OCI-LY7 (cell line): ENCODE data around the gene UNC5B. TPM values are rescaled to one million over a fixed set of nuclear protein-coding genes. Genes with fewer than 3 reads are reported as not detected.

Experiments used
- BruUV-seq: library from RNA; stranded (reverse); fragments of 400-500 nt; replicated peaks from 2 replicates; lab custom pipeline; 2021; lab: Mats Ljungman, UMichigan
- CTCF ChIA-PET: fragments of 300-600 bp; sonication (Branson Sonifier 250); formaldehyde crosslinking; loops from one replicate; lab custom pipeline; 2022; ENCODE audit warnings: antibody characterized with exemption; ENCODE audit not compliant: unreplicated experiment; lab: Charles Lee
- POLR2A ChIA-PET: fragments of 300-600 bp; sonication (Branson Sonifier 250); formaldehyde crosslinking; loops from one replicate; lab custom pipeline; 2022; ENCODE audit warnings: antibody characterized with exemption; lab: Charles Lee
- DNase-seq: peaks from one replicate; pipeline ENCODE4 v3.0.0-alpha.2; 2015; ENCODE audit warnings: low spot score
- H2AFZ ChIP-seq: fragments of 200-600 bp; sonication (generic), shearing (Covaris generic); 2 replicates; pipeline ENCODE4 v1.6.1; 2014; ENCODE audit warnings: mild to moderate bottlenecking, antibody characterized with exemption, low read length, moderate library complexity
- H3K27ac ChIP-seq: fragments of 200-600 bp; sonication (generic); 2 replicates; pipeline ENCODE4 v1.5.1; 2014; ENCODE audit warnings: mixed run types, low read depth, mild to moderate bottlenecking, moderate library complexity, low read length, inconsistent platforms; ENCODE audit not compliant: poor library complexity, severe bottlenecking
- H3K36me3 ChIP-seq: fragments of 200-600 bp; sonication (generic); 2 replicates; pipeline ENCODE4 v1.6.1; 2014; ENCODE audit warnings: mild to moderate bottlenecking, antibody characterized with exemption, low read length, moderate library complexity, mixed read lengths; ENCODE audit not compliant: insufficient read depth
- H3K4me1 ChIP-seq: fragments of 200-600 bp; sonication (generic); 2 replicates; pipeline ENCODE4 v1.5.1; 2014; ENCODE audit warnings: mild to moderate bottlenecking, low read length; ENCODE audit not compliant: insufficient read depth, poor library complexity, severe bottlenecking
- H3K4me2 ChIP-seq: fragments of 200-600 bp; sonication (generic); 2 replicates; pipeline ENCODE4 v1.6.1; 2014; ENCODE audit warnings: mild to moderate bottlenecking, low read length
- H3K4me3 ChIP-seq: fragments of 200-600 bp; sonication (generic); 2 replicates; pipeline ENCODE4 v1.5.1; 2014; ENCODE audit warnings: mild to moderate bottlenecking, low read depth, low read length; ENCODE audit not compliant: poor library complexity, severe bottlenecking
- H3K79me2 ChIP-seq: fragments of 200-600 bp; sonication (generic); 2 replicates; pipeline ENCODE4 v1.6.1; 2016; ENCODE audit warnings: low read depth, mild to moderate bottlenecking, low read length, moderate library complexity, mixed read lengths; ENCODE audit not compliant: insufficient read depth
- H3K9me2 ChIP-seq: fragments of 200-600 bp; sonication (generic); 2 replicates; pipeline ENCODE4 v1.6.1; 2016; ENCODE audit warnings: mild to moderate bottlenecking, low read length, mixed read lengths; ENCODE audit not compliant: insufficient read depth
- H3K9me3 ChIP-seq: fragments of 200-600 bp; sonication (generic); 2 replicates; pipeline ENCODE4 v1.6.1; 2014; ENCODE audit warnings: mild to moderate bottlenecking, mixed run types, low read length, mixed read lengths
- H4K20me1 ChIP-seq: fragments of 200-600 bp; sonication (generic); 2 replicates; pipeline ENCODE4 v1.6.1; 2014; ENCODE audit warnings: mild to moderate bottlenecking, antibody characterized with exemption, low read length, moderate library complexity, mixed read lengths; ENCODE audit not compliant: insufficient read depth
- EZH2phosphoT487 ChIP-seq: fragments of 200-600 bp; sonication (generic); IDR thresholded peaks from 2 replicates; pipeline ENCODE4 v1.6.1; 2018; ENCODE audit warnings: low read depth, borderline replicate concordance, mild to moderate bottlenecking, mixed run types, antibody characterized with exemption, low read length, moderate library complexity, mixed read lengths
- intact Hi-C: fragments of 100-400 bp; cut with micrococcal nuclease; formaldehyde crosslinking; loops from one replicate; pipeline ENCODE4 v1.10.0; 2022; ENCODE audit not compliant: unreplicated experiment
- total RNA-seq, 2 experiments: library from RNA; depleted of rRNA in 1 of 2; stranded (reverse); fragments of >200 nt in 1 of 2; shearing (Covaris generic) in 1 of 2; gene quantifications; 2 replicates each; pipeline ENCODE4 v1.2.3, GENCODE V29; 2014 to 2022
- TF ChIP-seq, protein P1 (sequence below): fragments of 200-600 bp; sonication (generic); conservative IDR thresholded peaks from 2 replicates; pipeline ENCODE4 v1.5.1; 2014; ENCODE audit warnings: mild to moderate bottlenecking, antibody characterized with exemption, low read length, moderate library complexity, mixed read lengths

The UNC5B gene
- total RNA-seq, 2 experiments from 2014 or later = not detected

DNA sequence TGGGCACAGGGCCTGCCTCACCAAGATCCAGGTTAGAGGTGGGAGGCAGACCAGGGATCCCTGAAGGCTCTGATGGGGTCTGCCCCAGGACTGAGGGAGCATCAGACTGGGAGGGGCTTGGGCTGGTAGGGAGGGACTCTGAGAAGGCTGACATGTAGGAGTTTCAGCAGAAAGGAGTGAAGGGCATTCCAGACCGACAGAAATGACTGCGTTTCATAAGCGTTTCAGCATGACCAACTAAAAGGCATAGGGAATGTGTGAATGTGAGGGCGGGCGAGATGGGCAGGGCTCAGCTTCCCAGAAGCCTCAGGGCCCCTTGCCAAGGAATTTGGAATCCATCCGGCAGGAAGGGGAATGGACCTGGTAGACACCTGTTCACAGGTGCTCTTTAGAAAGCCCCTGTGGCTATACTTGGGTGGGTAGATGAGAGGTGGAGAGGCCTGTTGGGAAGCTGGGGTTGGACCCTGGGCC lies 81.8 kb downstream of the UNC5B start:
- CTCF ChIA-PET = no interaction called here

DNA sequence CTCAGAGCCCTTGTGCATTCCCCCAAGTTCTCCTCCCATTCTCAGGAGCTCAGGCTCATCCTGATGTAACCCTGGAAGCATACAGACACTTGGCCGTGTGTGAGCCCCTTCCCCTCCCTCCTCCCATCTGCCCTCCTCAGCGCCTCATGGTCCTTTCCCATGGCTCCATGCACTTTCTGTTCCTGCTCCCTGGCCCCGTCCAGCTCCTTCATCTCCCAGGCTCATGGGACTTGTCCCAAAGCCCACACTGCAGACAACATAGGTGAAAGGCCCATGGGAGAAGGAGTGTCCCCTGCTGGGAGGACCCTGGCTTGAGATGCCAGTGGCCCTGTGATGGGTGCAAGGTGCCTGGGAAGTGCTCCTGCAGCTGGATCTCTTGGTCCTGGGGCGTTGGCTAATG lies 82.5 kb downstream of the UNC5B start:
- Histone ChIP-seq H4K20me1 (no peaks in the 10 kb centered on the region; the same call in 1 of the 2 replicates), H3K4me1 (no peaks in the 10 kb centered on the region), H2AFZ (no peak overlapping the region), H3K36me3 (no peaks in the 10 kb centered on the region), H3K4me3 (no peak overlapping the region), H3K9me2 (no peaks in the 10 kb centered on the region), H3K9me3 (no peaks in the 10 kb centered on the region), H3K4me2 (no peak overlapping the region), H3K27ac (no peak overlapping the region), H3K79me2 (no peaks in the 10 kb centered on the region)
- intact Hi-C loops = no loop called here
- POLR2A ChIA-PET = no interaction called here
- CTCF ChIA-PET = no interaction called here
- TF ChIP-seq EZH2phosphoT487 = no peak
- TF ChIP-seq, protein P1, sequence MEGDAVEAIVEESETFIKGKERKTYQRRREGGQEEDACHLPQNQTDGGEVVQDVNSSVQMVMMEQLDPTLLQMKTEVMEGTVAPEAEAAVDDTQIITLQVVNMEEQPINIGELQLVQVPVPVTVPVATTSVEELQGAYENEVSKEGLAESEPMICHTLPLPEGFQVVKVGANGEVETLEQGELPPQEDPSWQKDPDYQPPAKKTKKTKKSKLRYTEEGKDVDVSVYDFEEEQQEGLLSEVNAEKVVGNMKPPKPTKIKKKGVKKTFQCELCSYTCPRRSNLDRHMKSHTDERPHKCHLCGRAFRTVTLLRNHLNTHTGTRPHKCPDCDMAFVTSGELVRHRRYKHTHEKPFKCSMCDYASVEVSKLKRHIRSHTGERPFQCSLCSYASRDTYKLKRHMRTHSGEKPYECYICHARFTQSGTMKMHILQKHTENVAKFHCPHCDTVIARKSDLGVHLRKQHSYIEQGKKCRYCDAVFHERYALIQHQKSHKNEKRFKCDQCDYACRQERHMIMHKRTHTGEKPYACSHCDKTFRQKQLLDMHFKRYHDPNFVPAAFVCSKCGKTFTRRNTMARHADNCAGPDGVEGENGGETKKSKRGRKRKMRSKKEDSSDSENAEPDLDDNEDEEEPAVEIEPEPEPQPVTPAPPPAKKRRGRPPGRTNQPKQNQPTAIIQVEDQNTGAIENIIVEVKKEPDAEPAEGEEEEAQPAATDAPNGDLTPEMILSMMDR = no peak
- no peak for DNase-seq
- BruUV-seq = no TSS peak

More for the DNA sequence above, 81.8 kb downstream of the UNC5B start:
- POLR2A ChIA-PET = no interaction called here
- Histone ChIP-seq H3K36me3 (no peaks in the 10 kb centered on the region), H3K79me2 (no peaks in the 10 kb centered on the region), H3K9me2 (no peaks in the 10 kb centered on the region), H3K4me1 (no peaks in the 10 kb centered on the region), H3K27ac (no peak overlapping the region), H3K4me3 (no peak overlapping the region), H3K4me2 (no peak overlapping the region), H4K20me1 (no peaks in the 10 kb centered on the region; the same call in 1 of the 2 replicates), H3K9me3 (no peaks in the 10 kb centered on the region), H2AFZ (no peak overlapping the region)
- BruUV-seq = no TSS peak
- intact Hi-C loops = no loop called here
- no peak for DNase-seq
- TF ChIP-seq, protein P1 = no peak
- TF ChIP-seq EZH2phosphoT487 = no peak

DNA sequence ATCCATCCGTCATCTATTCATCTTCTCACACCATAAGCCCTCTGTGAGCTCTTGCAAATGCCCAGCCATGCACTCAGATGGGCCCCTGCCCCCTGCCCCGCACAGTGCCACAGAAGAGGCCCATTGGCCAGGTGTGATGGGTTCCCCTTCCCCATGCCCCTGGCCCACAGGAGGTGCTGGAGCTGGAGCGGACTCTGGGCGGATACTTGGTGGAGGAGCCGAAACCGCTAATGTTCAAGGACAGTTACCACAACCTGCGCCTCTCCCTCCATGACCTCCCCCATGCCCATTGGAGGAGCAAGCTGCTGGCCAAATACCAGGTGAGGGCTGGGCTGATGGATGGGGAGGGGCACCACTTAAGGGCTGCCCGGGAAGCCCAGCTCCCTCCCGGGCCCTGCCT lies 83.3 kb downstream of the UNC5B start:
- no peak overlapping the region for H3K27ac ChIP-seq
- no peaks in the 10 kb centered on the region for H3K4me1 ChIP-seq
- ChIA-PET POLR2A (no interaction called here), CTCF (no interaction called here)
- no peaks in the 10 kb centered on the region for H3K36me3 ChIP-seq
- intact Hi-C loops = no loop called here
- no peaks in the 10 kb centered on the region; the same call in 1 of the 2 replicates for H4K20me1 ChIP-seq
- no peaks in the 10 kb centered on the region for H3K79me2 ChIP-seq
- H3K4me2 ChIP-seq = no peak overlapping the region
- H3K9me2 ChIP-seq = no peaks in the 10 kb centered on the region
- H3K4me3 ChIP-seq = no peak overlapping the region
- H3K9me3 ChIP-seq = no peaks in the 10 kb centered on the region
- DNase-seq = no peak
- no peak overlapping the region for H2AFZ ChIP-seq
- TF ChIP-seq, protein P1 = no peak
- TF ChIP-seq EZH2phosphoT487 = no peak
- BruUV-seq = no TSS peak
